SK-N-SH (cell line): ENCODE results near the gene AMT. TPM values are rescaled to one million over a fixed set of nuclear protein-coding genes. Genes with fewer than 3 reads are reported as not detected.

Source experiments
- CTCF ChIA-PET: fragments of 300-600, 350-600 bp; formaldehyde crosslinking; extraction: SDS; loops from one replicate; lab custom pipeline; 2021; lab: Yijun Ruan, JAX
- POLR2A ChIA-PET: fragments of 350-600 bp; sonication (Branson Sonifier 250); formaldehyde crosslinking; extraction: SDS; loops from one replicate; lab custom pipeline; 2020; ENCODE audit warnings: antibody characterized with exemption, inconsistent platforms; lab: Yijun Ruan, JAX
- DNase-seq: peaks from one replicate; pipeline ENCODE4 v3.0.0; 2012
- H2AFZ ChIP-seq: fragments of 200-600 bp; sonication (generic); 2 replicates; pipeline ENCODE4 v1.8.1; 2016; ENCODE audit warnings: antibody characterized with exemption, mild to moderate bottlenecking, low read depth
- H3F3A ChIP-seq: fragments of 200-600 bp; sonication (generic); replicated peaks from 2 replicates; pipeline ENCODE3; 2016; ENCODE audit warnings: antibody characterized with exemption, mild to moderate bottlenecking; ENCODE audit not compliant: insufficient read depth
- H3K27ac ChIP-seq, 2 experiments: fragments of 200-500 bp in 1 of 2; fragments of 200-600 bp in 1 of 2; sonication (Bioruptor generic) in 1 of 2; sonication (generic), shearing (Covaris generic) in 1 of 2; 2 replicates each; pipeline versions ENCODE4 v1.5.1 to v1.6.1; 2014 to 2016; ENCODE audit warnings: low read depth in 2 of 2, inconsistent platforms in 1 of 2, low read length in 1 of 2, mild to moderate bottlenecking in 1 of 2, mixed read lengths in 1 of 2
- H3K27me3 ChIP-seq: fragments of 200-600 bp; sonication (generic), shearing (Covaris generic); 2 replicates; pipeline ENCODE4 v1.6.1; 2016; ENCODE audit warnings: mixed run types; ENCODE audit not compliant: insufficient read depth
- H3K36me3 ChIP-seq, 2 experiments: fragments of 200-500 bp in 1 of 2; fragments of 200-600 bp in 1 of 2; sonication (Bioruptor generic) in 1 of 2; sonication (generic) in 1 of 2; replicated peaks in 1 of 2; 2 replicates each; pipeline versions ENCODE3 to v1.5.1; 2014 to 2016; ENCODE audit warnings: low read length in 1 of 2, mild to moderate bottlenecking in 1 of 2; ENCODE audit not compliant: insufficient read depth in 2 of 2, control insufficient read depth in 1 of 2
- H3K4me1 ChIP-seq, 2 experiments: fragments of 200-500 bp in 1 of 2; fragments of 200-600 bp in 1 of 2; sonication (Bioruptor generic) in 1 of 2; sonication (generic), shearing (Covaris generic) in 1 of 2; 2 replicates each; pipeline versions ENCODE4 v1.5.1 to v1.6.1; 2014 to 2016; ENCODE audit warnings: low read depth in 1 of 2, low read length in 1 of 2, mixed run types in 1 of 2; ENCODE audit not compliant: insufficient read depth in 2 of 2, control insufficient read depth in 1 of 2
- H3K4me2 ChIP-seq: fragments of 200-600 bp; sonication (generic), shearing (Covaris generic); 2 replicates; pipeline ENCODE4 v1.6.1; 2017; ENCODE audit warnings: mixed run types
- H3K4me3 ChIP-seq, 2 experiments: fragments of 200-500 bp in 1 of 2; fragments of 200-600 bp in 1 of 2; sonication (Bioruptor generic) in 1 of 2; sonication (generic), shearing (Covaris generic) in 1 of 2; 2 replicates each; pipeline versions ENCODE4 v1.5.1 to v1.8.1; 2014 to 2016; ENCODE audit warnings: low read depth in 2 of 2, inconsistent platforms in 1 of 2, low read length in 1 of 2, mild to moderate bottlenecking in 1 of 2, mixed read lengths in 1 of 2, moderate library complexity in 1 of 2
- H3K79me2 ChIP-seq: fragments of 200-600 bp; sonication (generic); 2 replicates; pipeline ENCODE4 v1.8.1; 2017; ENCODE audit warnings: mild to moderate bottlenecking; ENCODE audit not compliant: insufficient read depth
- H3K9ac ChIP-seq: fragments of 200-600 bp; sonication (generic); 2 replicates; pipeline ENCODE4 v1.6.1; 2017; ENCODE audit warnings: mixed run types
- H3K9me2 ChIP-seq: fragments of 200-600 bp; sonication (generic); 2 replicates; pipeline ENCODE4 v1.6.1; 2017; ENCODE audit warnings: mixed run types
- H3K9me3 ChIP-seq: fragments of 200-600 bp; sonication (generic); 2 replicates; pipeline ENCODE4 v1.6.1; 2017; ENCODE audit warnings: mixed run types, mild to moderate bottlenecking, moderate library complexity
- H4K20me1 ChIP-seq: fragments of 200-600 bp; sonication (generic); 2 replicates; pipeline ENCODE4 v1.6.1; 2017; ENCODE audit warnings: mild to moderate bottlenecking, mixed run types; ENCODE audit not compliant: insufficient read depth
- CHD2 ChIP-seq: fragments of 150-350 bp; IDR thresholded peaks from 2 replicates; pipeline ENCODE4 v1.6.1; 2018; ENCODE audit warnings: low read length; ENCODE audit not compliant: partially characterized antibody
- CTCF ChIP-seq: fragments of 200-600 bp; sonication (generic); IDR thresholded peaks from 2 replicates; pipeline ENCODE4 v1.6.1; 2017; ENCODE audit warnings: antibody characterized with exemption, mild to moderate bottlenecking, moderate library complexity
- ELF1 ChIP-seq: IDR thresholded peaks from 2 replicates; pipeline ENCODE4 v1.4.0; 2012
- FOSL2 ChIP-seq: IDR thresholded peaks from 2 replicates; pipeline ENCODE4 v1.4.0; 2012; ENCODE audit warnings: low read depth, mild to moderate bottlenecking, moderate library complexity, borderline replicate concordance
- FOXJ3 ChIP-seq: sonication (generic); formaldehyde crosslinking; IDR thresholded peaks from 2 replicates; pipeline ENCODE4 v1.5.1; 2020; ENCODE audit warnings: mild to moderate bottlenecking, missing genetic modification reagents
- GABPA ChIP-seq: IDR thresholded peaks from 2 replicates; pipeline ENCODE4 v1.4.0; 2012; ENCODE audit warnings: low read depth, mild to moderate bottlenecking
- MAX ChIP-seq: IDR thresholded peaks from 2 replicates; pipeline ENCODE4 v1.4.0; 2012; ENCODE audit warnings: low read depth
- MXI1 ChIP-seq: IDR thresholded peaks from 2 replicates; pipeline ENCODE4 v1.6.1; 2012; ENCODE audit warnings: mild to moderate bottlenecking, low read depth, low read length, improper control_type of control experiment
- NRF1 ChIP-seq: IDR thresholded peaks from 2 replicates; pipeline ENCODE4 v1.6.1; 2012; ENCODE audit warnings: low read depth, mild to moderate bottlenecking, low read length
- POLR2AphosphoS5 ChIP-seq: IDR thresholded peaks from 2 replicates; pipeline ENCODE4 v1.6.1; 2012; ENCODE audit warnings: low read depth, low read length
- RAD21 ChIP-seq: IDR thresholded peaks from 2 replicates; pipeline ENCODE4 v1.6.1; 2012; ENCODE audit warnings: mild to moderate bottlenecking, low read length
- REST ChIP-seq: IDR thresholded peaks from 2 replicates; pipeline ENCODE4 v1.6.1; 2012; ENCODE audit warnings: mild to moderate bottlenecking, low read depth, low read length, moderate library complexity
- WGBS: methylation state at CpG from one replicate; pipeline ENCODE4 v1.1.6; 2017; ENCODE audit warnings: low lambda C conversion rate; 5-methylcytosine and 5-hydroxymethylcytosine counted together
- polyA plus RNA-seq, 3 experiments: library from polyadenylated mRNA; depleted of rRNA; stranded (reverse); fragments of >200 nt; gene quantifications; 2 replicates each; pipeline ENCODE4 v1.2.3, GENCODE V29; 2012
- TF ChIP-seq, protein P1 (sequence below): fragments of 150-350 bp; IDR thresholded peaks from 2 replicates; pipeline ENCODE4 v1.6.1; 2017; ENCODE audit warnings: antibody characterized with exemption, low read length, low read depth, borderline replicate concordance

The AMT gene
- polyA plus RNA-seq, 1 of the 3 experiments (the other 2 are of a cell fraction), result 17.6 TPM

DNA sequence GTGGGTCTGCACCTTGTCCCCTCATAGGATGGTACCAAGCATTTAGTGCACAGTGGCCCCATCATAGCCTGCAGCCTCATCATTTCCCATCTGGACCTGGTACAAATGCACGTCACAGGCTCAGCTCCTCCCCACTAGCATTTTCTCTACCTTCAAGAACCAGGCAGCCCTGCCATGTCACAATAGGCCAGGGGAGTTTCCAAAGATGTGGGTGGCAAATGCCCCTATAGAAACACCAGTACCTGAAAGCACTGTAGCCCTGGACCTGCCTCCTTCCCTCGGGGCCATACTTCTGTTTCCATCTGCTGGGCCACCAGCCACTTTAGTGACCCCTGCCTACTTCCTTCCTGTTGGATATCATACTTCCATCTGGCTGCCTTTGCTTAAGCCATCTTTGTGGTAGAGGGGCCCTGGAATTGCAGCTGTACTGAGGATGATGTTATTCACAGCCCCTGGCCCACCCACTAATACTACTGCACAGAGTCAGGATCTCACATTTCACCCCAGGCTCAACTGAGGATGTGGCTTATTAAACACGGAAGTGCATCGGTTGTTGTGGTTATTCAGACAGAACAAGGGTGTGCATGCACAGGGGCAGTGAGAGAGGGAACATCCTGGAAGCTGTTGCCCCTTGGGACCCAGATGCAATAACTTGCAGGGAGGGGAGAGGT is 6.2 kb downstream of the AMT start:
- DNase-seq, result no peak
- CTCF ChIA-PET, result interaction anchor here (0.9 to 1.1 kb wide), 4 partner anchors 12 to 43 kb away, joined by 3 to 8 read pairs (median 4); no protein-coding TSS in a partner anchor
- TF ChIP-seq REST (no peak), GABPA (no peak), FOXJ3 (CRISPR knock-in tag) (no peak), CHD2 (no peak), NRF1 (no peak), MXI1 (no peak), CTCF (no peak), MAX (no peak), FOSL2 (no peak), POLR2AphosphoS5 (no peak), RAD21 (no peak), ELF1 (no peak)
- TF ChIP-seq, protein P1, sequence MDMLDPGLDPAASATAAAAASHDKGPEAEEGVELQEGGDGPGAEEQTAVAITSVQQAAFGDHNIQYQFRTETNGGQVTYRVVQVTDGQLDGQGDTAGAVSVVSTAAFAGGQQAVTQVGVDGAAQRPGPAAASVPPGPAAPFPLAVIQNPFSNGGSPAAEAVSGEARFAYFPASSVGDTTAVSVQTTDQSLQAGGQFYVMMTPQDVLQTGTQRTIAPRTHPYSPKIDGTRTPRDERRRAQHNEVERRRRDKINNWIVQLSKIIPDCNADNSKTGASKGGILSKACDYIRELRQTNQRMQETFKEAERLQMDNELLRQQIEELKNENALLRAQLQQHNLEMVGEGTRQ, result no peak
- Histone ChIP-seq H3K9me2 (no peaks in the 10 kb centered on the region), H4K20me1 (peaks cover 3% of the 10 kb centered on the region; the same call in 1 of the 2 replicates), H3K4me1 (peaks cover 0 to 11% of the 10 kb centered on the region in 2 experiments; a peak in 1 of 4 replicates), H3K79me2 (peaks cover 27% of the 10 kb centered on the region), H3K9ac (no peak overlapping the region), H3K4me2 (no peak overlapping the region), H3K9me3 (no peaks in the 10 kb centered on the region), H3K4me3 (no peak overlapping the region), H3K36me3 (peaks cover 10 to 19% of the 10 kb centered on the region in 2 experiments), H3K27ac (no peak overlapping the region), H2AFZ (no peak overlapping the region), H3K27me3 (no peaks in the 10 kb centered on the region), H3F3A (peaks cover 10% of the 10 kb centered on the region)
- WGBS, result 71% methylated on average over 4 of the region's 4 CpGs
- POLR2A ChIA-PET, result interaction anchor here (1.2 to 1.6 kb wide), 2 partner anchors 10 to 13 kb away, joined by 3 to 6 read pairs; partner anchors contain the start of gene NICN1
